GM12878 (cell line): ENCODE data around the gene TBC1D24. TPM values are rescaled to one million over a fixed set of nuclear protein-coding genes. Genes with fewer than 3 reads are reported as not detected.

Experiments
- ATAC-seq: fragments of 200-7000 bp; cut with Tn5 transposase; 3 replicates; pipeline ENCODE4 v1.9.1; 2020; ENCODE audit warnings: mild to moderate bottlenecking, moderate library complexity
- BruUV-seq: library from RNA; stranded (reverse); fragments of 400-500 nt; replicated peaks from 2 replicates; lab custom pipeline; 2021; lab: Mats Ljungman, UMichigan
- CTCF ChIA-PET: fragments of 300-600 bp; sonication (Branson Sonifier 250); formaldehyde crosslinking; extraction: SDS; loops from one replicate; lab custom pipeline; 2021; ENCODE audit warnings: inconsistent platforms; lab: Yijun Ruan, JAX
- POLR2A ChIA-PET: fragments of 350-600 bp; formaldehyde crosslinking; extraction: SDS; loops from one replicate; lab custom pipeline; 2021; ENCODE audit warnings: inconsistent platforms; lab: Charles Lee
- RAD21 ChIA-PET: fragments of 300-600 bp; sonication (Branson Sonifier 250); formaldehyde crosslinking; loops from one replicate; lab custom pipeline; 2023; ENCODE audit warnings: antibody characterized with exemption; ENCODE audit not compliant: unreplicated experiment; lab: Charles Lee
- SMC1A ChIA-PET: fragments of 300-600 bp; sonication (Branson Sonifier 250); formaldehyde crosslinking; loops from one replicate; lab custom pipeline; 2023; ENCODE audit not compliant: unreplicated experiment, uncharacterized antibody; lab: Charles Lee
- DNase-seq: peaks from one replicate; pipeline ENCODE4 v3.0.0-alpha.2; 2011; ENCODE audit warnings: low read depth, low spot score
- FAIRE-seq: peaks from 3 replicates; lab custom pipeline; 2011; peaks lifted over from hg19 to GRCh38; lab: Jason Lieb, UNC
- H2AFZ ChIP-seq: 2 replicates; pipeline ENCODE4 v1.6.0; 2011; ENCODE audit warnings: low read depth, low read length, control low read depth; ENCODE audit not compliant: control insufficient read depth
- H3K27ac ChIP-seq: 2 replicates; pipeline ENCODE4 v1.5.1; 2011; ENCODE audit warnings: control low read depth; ENCODE audit not compliant: control insufficient read depth, insufficient read depth
- H3K27me3 ChIP-seq, 2 experiments: replicated peaks in 1 of 2; 2 replicates each; pipeline versions ENCODE4 v1.6.0 to v1.6.1; 2011; ENCODE audit warnings: low read length in 1 of 2; ENCODE audit not compliant: control insufficient read depth in 2 of 2, insufficient read depth in 2 of 2
- H3K36me3 ChIP-seq, 2 experiments: 2 replicates each; pipeline ENCODE4 v1.5.1; 2011; ENCODE audit warnings: low read length in 1 of 2; ENCODE audit not compliant: control insufficient read depth in 2 of 2, insufficient read depth in 2 of 2
- H3K4me1 ChIP-seq: 2 replicates; pipeline ENCODE4 v1.6.1; 2011; ENCODE audit warnings: mild to moderate bottlenecking, low read length, moderate library complexity, mixed read lengths; ENCODE audit not compliant: control insufficient read depth, insufficient read depth
- H3K4me2 ChIP-seq: 2 replicates; pipeline ENCODE4 v1.6.0; 2011; ENCODE audit warnings: control low read depth; ENCODE audit not compliant: control insufficient read depth, insufficient read depth
- H3K4me3 ChIP-seq: fragments of 200-600 bp; sonication (generic); 2 replicates; pipeline ENCODE4 v1.5.1; 2016
- H3K79me2 ChIP-seq: 2 replicates; pipeline ENCODE4 v1.6.0; 2011; ENCODE audit warnings: low read length; ENCODE audit not compliant: control insufficient read depth, insufficient read depth
- H3K9ac ChIP-seq: 2 replicates; pipeline ENCODE4 v1.8.0; 2011; ENCODE audit warnings: low read length, control low read depth, mixed read lengths; ENCODE audit not compliant: control insufficient read depth, insufficient read depth
- H3K9me3 ChIP-seq: replicated peaks from 3 replicates; pipeline ENCODE4 v1.5.1; 2011; ENCODE audit warnings: mild to moderate bottlenecking, low read length; ENCODE audit not compliant: control insufficient read depth, insufficient read depth
- H4K20me1 ChIP-seq: 2 replicates; pipeline ENCODE4 v1.6.0; 2011; ENCODE audit not compliant: control insufficient read depth, insufficient read depth
- ASH2L ChIP-seq: fragments of 300-600, 200-600 bp; sonication (generic); IDR thresholded peaks from 2 replicates; pipeline ENCODE4 v1.6.1; 2017; ENCODE audit warnings: low read depth, mild to moderate bottlenecking, borderline replicate concordance
- BACH1 ChIP-seq: fragments of 450-650 bp; IDR thresholded peaks from 2 replicates; pipeline ENCODE4 v1.6.1; 2017; ENCODE audit warnings: mild to moderate bottlenecking, borderline replicate concordance
- CBFB ChIP-seq: IDR thresholded peaks from 2 replicates; pipeline ENCODE4 v1.6.1; 2016; ENCODE audit warnings: antibody characterized with exemption, low read depth
- GATAD2B ChIP-seq: fragments of 450-650 bp; conservative IDR thresholded peaks from 2 replicates; pipeline ENCODE4 v1.6.1; 2017; ENCODE audit warnings: low read depth, mild to moderate bottlenecking, moderate library complexity
- HSF1 ChIP-seq: fragments of 150-350 bp; IDR thresholded peaks from 2 replicates; pipeline ENCODE4 v1.6.1; 2014; ENCODE audit warnings: mild to moderate bottlenecking, low read depth, low read length
- POLR2A ChIP-seq: IDR thresholded peaks from 2 replicates; pipeline ENCODE4 v1.6.1; 2011; ENCODE audit warnings: low read depth, mild to moderate bottlenecking, low read length
- TAF1 ChIP-seq: IDR thresholded peaks from 2 replicates; pipeline ENCODE4 v1.6.1; 2011; ENCODE audit warnings: mild to moderate bottlenecking, low read depth, low read length, borderline replicate concordance
- ZNF24 ChIP-seq: fragments of 450-650 bp; IDR thresholded peaks from 2 replicates; pipeline ENCODE4 v1.6.1; 2017; ENCODE audit warnings: antibody characterized with exemption, mild to moderate bottlenecking
- whole genome bisulfite sequencing: methylation state at CpG from one replicate; pipeline ENCODE4 v1.1.6; 2016; ENCODE audit warnings: low lambda C conversion rate; ENCODE audit not compliant: insufficient replicate concordance, insufficient coverage; ENCODE audit errors: missing lambda C conversion rate; 5-methylcytosine and 5-hydroxymethylcytosine counted together
- in situ Hi-C: fragments of 300-500 bp; cut with MboI; formaldehyde crosslinking; loops from 9 replicates; pipeline ENCODE4 v1.14.3; 2018; ENCODE audit warnings: mixed read lengths
- intact Hi-C: fragments of 100-400 bp; cut with micrococcal nuclease; formaldehyde crosslinking; loops from one replicate; pipeline ENCODE4 v1.14.2; 2022; ENCODE audit not compliant: unreplicated experiment
- polyA plus RNA-seq, 11 experiments: library from polyadenylated mRNA; depleted of rRNA in 4 of 11; unstranded in 6 of 11; stranded (reverse) in 5 of 11; fragments of >200 nt; fragmentation: Nextera tagmentation in 4 of 11; fragmentation: Illumina TruSeq in 1 of 11; extraction: Ambion mirVana in 4 of 11; extraction: Trizol in 1 of 11; gene quantifications; 1 replicate in 1 of 11; 2 replicates in 10 of 11; pipeline versions ENCODE4 v1.2.1 to v1.2.3, GENCODE V29; 2011 to 2016; ENCODE audit warnings: inconsistent platforms in 2 of 11, missing spikeins in 2 of 11, low read depth in 1 of 11
- total RNA-seq, 4 experiments: library from RNA; depleted of rRNA in 3 of 4; stranded (reverse); fragments of >200 nt in 3 of 4; fragmentation: Illumina TruSeq in 1 of 4; extraction: Trizol in 1 of 4; gene quantifications; 2 replicates each; pipeline versions ENCODE4 v1.2.1 to v1.2.3, GENCODE V29; 2013 to 2021
- TF ChIP-seq, protein P1 (sequence below): fragments of 450-650 bp; IDR thresholded peaks from 2 replicates; pipeline ENCODE4 v1.6.1; 2016; ENCODE audit warnings: mild to moderate bottlenecking

TBC1D24 gene
- total and polyA plus RNA-seq, 10 of the 15 experiments (the other 5 are each of a cell fraction or from before 2014, with no cell fraction given), result 1.1 to 9.6 (median 4.5) TPM

GRCh38 chr16:2487517-2487842, 12.6 kb downstream of the TBC1D24 start (continued):
- TF ChIP-seq HSF1, result no peak
- no peak for TF ChIP-seq CBFB
- TF ChIP-seq GATAD2B, result no peak
- TF ChIP-seq, protein P1, sequence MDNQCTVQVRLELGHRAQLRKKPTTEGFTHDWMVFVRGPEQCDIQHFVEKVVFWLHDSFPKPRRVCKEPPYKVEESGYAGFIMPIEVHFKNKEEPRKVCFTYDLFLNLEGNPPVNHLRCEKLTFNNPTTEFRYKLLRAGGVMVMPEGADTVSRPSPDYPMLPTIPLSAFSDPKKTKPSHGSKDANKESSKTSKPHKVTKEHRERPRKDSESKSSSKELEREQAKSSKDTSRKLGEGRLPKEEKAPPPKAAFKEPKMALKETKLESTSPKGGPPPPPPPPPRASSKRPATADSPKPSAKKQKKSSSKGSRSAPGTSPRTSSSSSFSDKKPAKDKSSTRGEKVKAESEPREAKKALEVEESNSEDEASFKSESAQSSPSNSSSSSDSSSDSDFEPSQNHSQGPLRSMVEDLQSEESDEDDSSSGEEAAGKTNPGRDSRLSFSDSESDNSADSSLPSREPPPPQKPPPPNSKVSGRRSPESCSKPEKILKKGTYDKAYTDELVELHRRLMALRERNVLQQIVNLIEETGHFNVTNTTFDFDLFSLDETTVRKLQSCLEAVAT, result no peak

GRCh38 chr16:2487903-2488531, 13.1 kb downstream of the TBC1D24 start:
- Histone ChIP-seq H3K9ac (no peak overlapping the region), H3K27ac (no peak overlapping the region), H3K9me3 (no peaks in the 10 kb centered on the region), H3K36me3 (no peaks in the 10 kb centered on the region; a peak in 1 of 4 replicates), H3K4me3 (no peak overlapping the region), H3K4me2 (no peak overlapping the region), H3K27me3 (no peaks in the 10 kb centered on the region), H3K79me2 (no peaks in the 10 kb centered on the region), H3K4me1 (peaks cover 16% of the 10 kb centered on the region), H4K20me1 (no peaks in the 10 kb centered on the region), H2AFZ (no peak overlapping the region)
- ATAC-seq, result no peak
- in situ Hi-C loops, result no loop called here
- no peak for FAIRE-seq
- TF ChIP-seq ASH2L (no peak), BACH1 (no peak), ZNF24 (no peak), TAF1 (no peak), POLR2A (no peak)
- TF ChIP-seq, protein P1, result 0 out of 2 replicates have a peak, but pooled peaks have one; percentile 25
- BruUV-seq, result no TSS peak
- WGBS, result 90% methylated on average over 15 of the region's 15 CpGs
- ChIA-PET POLR2A (interaction anchor here (0.6 to 3.4 kb wide), 7 partner anchors 9 to 328 kb away, joined by 3 to 10 read pairs (median 5); partner anchors contain the start of gene CCNF), SMC1A (interaction anchor here (0.5 to 1.5 kb wide), 6 partner anchors 9 to 191 kb away, joined by 3 to 4 read pairs (median 3); no protein-coding TSS in a partner anchor), RAD21 (interaction anchor here (0.9 to 3.8 kb wide), 4 partner anchors 10 to 58 kb away, joined by 4 to 21 read pairs (median 11); partner anchors contain the start of genes CCNF, NTN3 and TEDC2), CTCF (interaction anchor here (0.7 to 4.1 kb wide), 8 partner anchors 11 to 293 kb away, joined by 3 to 39 read pairs (median 4); partner anchors contain the start of genes ABCA3, CCNF and TBC1D24)
- no peak for DNase-seq
- intact Hi-C loops, result loop anchor here (5.0 kb wide), 1 partner anchor 146 kb away; the partner anchor contains the start of gene ABCA3
